Neural cell (in vitro differentiated cells): ENCODE data around the gene PRMT2. TPM values are rescaled to one million over a fixed set of nuclear protein-coding genes. Genes with fewer than 3 reads are reported as not detected.
A peak's percentile ranks its signal among the peaks of the same experiment; 100 is the strongest.

ENCODE experiments used
- H2AFZ ChIP-seq: fragments of 200-600, 300-800 bp; sonication (generic), shearing (Covaris generic); 2 replicates; pipeline ENCODE4 v1.6.0; 2014; ENCODE audit warnings: low read depth, mild to moderate bottlenecking, antibody characterized with exemption, low read length, moderate library complexity
- H3F3A ChIP-seq: fragments of 200-600 bp; shearing (Covaris generic); 2 replicates; pipeline ENCODE4 v1.6.1; 2016; ENCODE audit warnings: mild to moderate bottlenecking, moderate library complexity, mixed read lengths, antibody characterized with exemption, low read length; ENCODE audit not compliant: insufficient read depth, poor library complexity, severe bottlenecking
- H3K27ac ChIP-seq: fragments of 200-600, 300-800 bp; sonication (generic), shearing (Covaris generic); 2 replicates; pipeline ENCODE4 v1.5.1; 2014; ENCODE audit warnings: mild to moderate bottlenecking, low read length, moderate library complexity
- H3K27me3 ChIP-seq: fragments of 300-800, 200-600 bp; sonication (generic), shearing (Covaris generic); 2 replicates; pipeline ENCODE4 v1.6.0; 2014; ENCODE audit warnings: mild to moderate bottlenecking, low read depth, low read length, moderate library complexity; ENCODE audit not compliant: insufficient read depth
- H3K36me3 ChIP-seq: fragments of 300-800, 200-600 bp; sonication (generic), shearing (Covaris generic); 2 replicates; pipeline ENCODE4 v1.5.1; 2014; ENCODE audit warnings: mild to moderate bottlenecking, antibody characterized with exemption, low read length, moderate library complexity; ENCODE audit not compliant: insufficient read depth
- H3K4me2 ChIP-seq: fragments of 300-800, 200-600 bp; sonication (generic), shearing (Covaris generic); 2 replicates; pipeline ENCODE4 v1.6.0; 2014; ENCODE audit warnings: mild to moderate bottlenecking, low read length
- H3K4me3 ChIP-seq: fragments of 300-800, 200-600 bp; sonication (generic), shearing (Covaris generic); 2 replicates; pipeline ENCODE4 v1.5.1; 2014; ENCODE audit warnings: mild to moderate bottlenecking, low read length, moderate library complexity
- H3K79me2 ChIP-seq: fragments of 200-600 bp; shearing (Covaris generic); replicated peaks from 2 replicates; pipeline ENCODE4 v1.6.0; 2014; ENCODE audit warnings: mild to moderate bottlenecking, low read length, moderate library complexity; ENCODE audit not compliant: insufficient read depth
- H3K9ac ChIP-seq: fragments of 300-800, 200-600 bp; sonication (generic), shearing (Covaris generic); 2 replicates; pipeline ENCODE4 v1.6.1; 2016; ENCODE audit warnings: mild to moderate bottlenecking, low read length, mixed read lengths
- H3K9me2 ChIP-seq: fragments of 200-600 bp; shearing (Covaris generic); 2 replicates; pipeline ENCODE4 v1.6.1; 2016; ENCODE audit warnings: mild to moderate bottlenecking, low read length, mixed read lengths; ENCODE audit not compliant: insufficient read depth
- H3K9me3 ChIP-seq: fragments of 200-600, 300-800 bp; sonication (generic), shearing (Covaris generic); 2 replicates; pipeline ENCODE4 v1.6.1; 2016; ENCODE audit warnings: mild to moderate bottlenecking, mixed run types, low read length, moderate library complexity, mixed read lengths
- H4K20me1 ChIP-seq: fragments of 200-600 bp; shearing (Covaris generic); 2 replicates; pipeline ENCODE4 v1.6.1; 2016; ENCODE audit warnings: mild to moderate bottlenecking, mixed run types; ENCODE audit not compliant: insufficient read depth
- CTCF ChIP-seq: fragments of 450-650 bp; IDR thresholded peaks from 2 replicates; pipeline ENCODE4 v1.5.1; 2014; ENCODE audit warnings: antibody characterized with exemption, mild to moderate bottlenecking, moderate library complexity; ENCODE audit not compliant: poor library complexity, severe bottlenecking
- EP300 ChIP-seq: fragments of 450-650 bp; conservative IDR thresholded peaks from 2 replicates; pipeline ENCODE4 v1.6.1; 2014; ENCODE audit warnings: antibody characterized with exemption, mild to moderate bottlenecking, moderate library complexity; ENCODE audit not compliant: poor library complexity, severe bottlenecking
- EZH2 ChIP-seq: fragments of 200-600, 300-800 bp; shearing (Covaris generic), sonication (generic); IDR thresholded peaks from 2 replicates; pipeline ENCODE4 v1.6.1; 2014; ENCODE audit warnings: antibody characterized with exemption, low read length, borderline replicate concordance, mild to moderate bottlenecking; ENCODE audit not compliant: insufficient read depth, poor library complexity, severe bottlenecking
- MXI1 ChIP-seq: fragments of 450-650 bp; conservative IDR thresholded peaks from 2 replicates; pipeline ENCODE4 v1.6.1; 2014; ENCODE audit warnings: antibody characterized with exemption, mild to moderate bottlenecking; ENCODE audit not compliant: poor library complexity, severe bottlenecking
- POLR2AphosphoS5 ChIP-seq: IDR thresholded peaks from 2 replicates; pipeline ENCODE4 v1.6.1; 2012
- RAD21 ChIP-seq: fragments of 450-650 bp; conservative IDR thresholded peaks from 2 replicates; pipeline ENCODE4 v1.6.1; 2014; ENCODE audit warnings: antibody characterized with exemption, mild to moderate bottlenecking, moderate library complexity
- SMC3 ChIP-seq: fragments of 450-650 bp; conservative IDR thresholded peaks from 2 replicates; pipeline ENCODE4 v1.6.1; 2014; ENCODE audit warnings: antibody characterized with exemption, mild to moderate bottlenecking, moderate library complexity; ENCODE audit not compliant: poor library complexity
- TAF1 ChIP-seq: IDR thresholded peaks from 2 replicates; pipeline ENCODE4 v1.6.1; 2012; ENCODE audit warnings: low read depth
- polyA plus RNA-seq: library from polyadenylated mRNA; depleted of rRNA; stranded (reverse); fragments of >200 nt; gene quantifications from 2 replicates; pipeline ENCODE4 v1.2.3, GENCODE V29; 2014
- TF ChIP-seq, protein P1 (sequence below): IDR thresholded peaks from 2 replicates; pipeline ENCODE4 v1.6.1; 2012; ENCODE audit warnings: borderline replicate concordance

PRMT2 gene
- polyA plus RNA-seq, 1 donor from 2014 or later = 313 TPM

GRCh38 chr21:46666941-46667740, 31.7 kb downstream of the PRMT2 start:
- Histone ChIP-seq H3K9me2 (no peaks in the 10 kb centered on the region), H3K79me2 (no peaks in the 10 kb centered on the region), H3K9ac (peak overlapping the region; percentile 1), H2AFZ (no peak overlapping the region), H3F3A (no peaks in the 10 kb centered on the region), H3K4me2 (no peak overlapping the region), H4K20me1 (no peaks in the 10 kb centered on the region), H3K9me3 (no peaks in the 10 kb centered on the region), H3K36me3 (no peaks in the 10 kb centered on the region), H3K27me3 (peaks cover 16% of the 10 kb centered on the region), H3K4me3 (peak overlapping the region; percentile 61), H3K27ac (no peak overlapping the region)
- TF ChIP-seq EP300 (no peak), MXI1 (no peak), POLR2AphosphoS5 (no peak), RAD21 (no peak), CTCF (no peak), SMC3 (no peak), EZH2 (no peak), TAF1 (no peak)
- TF ChIP-seq, protein P1, sequence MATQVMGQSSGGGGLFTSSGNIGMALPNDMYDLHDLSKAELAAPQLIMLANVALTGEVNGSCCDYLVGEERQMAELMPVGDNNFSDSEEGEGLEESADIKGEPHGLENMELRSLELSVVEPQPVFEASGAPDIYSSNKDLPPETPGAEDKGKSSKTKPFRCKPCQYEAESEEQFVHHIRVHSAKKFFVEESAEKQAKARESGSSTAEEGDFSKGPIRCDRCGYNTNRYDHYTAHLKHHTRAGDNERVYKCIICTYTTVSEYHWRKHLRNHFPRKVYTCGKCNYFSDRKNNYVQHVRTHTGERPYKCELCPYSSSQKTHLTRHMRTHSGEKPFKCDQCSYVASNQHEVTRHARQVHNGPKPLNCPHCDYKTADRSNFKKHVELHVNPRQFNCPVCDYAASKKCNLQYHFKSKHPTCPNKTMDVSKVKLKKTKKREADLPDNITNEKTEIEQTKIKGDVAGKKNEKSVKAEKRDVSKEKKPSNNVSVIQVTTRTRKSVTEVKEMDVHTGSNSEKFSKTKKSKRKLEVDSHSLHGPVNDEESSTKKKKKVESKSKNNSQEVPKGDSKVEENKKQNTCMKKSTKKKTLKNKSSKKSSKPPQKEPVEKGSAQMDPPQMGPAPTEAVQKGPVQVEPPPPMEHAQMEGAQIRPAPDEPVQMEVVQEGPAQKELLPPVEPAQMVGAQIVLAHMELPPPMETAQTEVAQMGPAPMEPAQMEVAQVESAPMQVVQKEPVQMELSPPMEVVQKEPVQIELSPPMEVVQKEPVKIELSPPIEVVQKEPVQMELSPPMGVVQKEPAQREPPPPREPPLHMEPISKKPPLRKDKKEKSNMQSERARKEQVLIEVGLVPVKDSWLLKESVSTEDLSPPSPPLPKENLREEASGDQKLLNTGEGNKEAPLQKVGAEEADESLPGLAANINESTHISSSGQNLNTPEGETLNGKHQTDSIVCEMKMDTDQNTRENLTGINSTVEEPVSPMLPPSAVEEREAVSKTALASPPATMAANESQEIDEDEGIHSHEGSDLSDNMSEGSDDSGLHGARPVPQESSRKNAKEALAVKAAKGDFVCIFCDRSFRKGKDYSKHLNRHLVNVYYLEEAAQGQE = no peak

DNA sequence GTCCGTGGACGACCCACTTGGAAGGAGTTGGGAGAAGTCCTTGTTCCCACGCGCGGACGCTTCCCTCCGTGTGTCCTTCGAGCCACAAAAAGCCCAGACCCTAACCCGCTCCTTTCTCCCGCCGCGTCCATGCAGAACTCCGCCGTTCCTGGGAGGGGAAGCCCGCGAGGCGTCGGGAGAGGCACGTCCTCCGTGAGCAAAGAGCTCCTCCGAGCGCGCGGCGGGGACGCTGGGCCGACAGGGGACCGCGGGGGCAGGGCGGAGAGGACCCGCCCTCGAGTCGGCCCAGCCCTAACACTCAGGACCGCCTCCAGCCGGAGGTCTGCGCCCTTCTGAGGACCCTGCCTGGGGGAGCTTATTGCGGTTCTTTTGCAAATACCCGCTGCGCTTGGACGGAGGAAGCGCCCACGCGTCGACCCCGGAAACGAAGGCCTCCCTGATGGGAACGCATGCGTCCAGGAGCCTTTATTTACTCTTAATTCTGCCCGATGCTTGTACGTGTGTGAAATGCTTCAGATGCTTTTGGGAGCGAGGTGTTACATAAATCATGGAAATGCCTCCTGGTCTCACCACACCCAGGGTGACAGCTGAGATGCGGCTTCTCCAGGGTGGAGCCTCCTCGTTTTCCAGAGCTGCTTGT, 32.4 kb downstream of the PRMT2 start:
- H3K9me2 ChIP-seq = no peaks in the 10 kb centered on the region
- H3F3A ChIP-seq = no peaks in the 10 kb centered on the region
- no peak overlapping the region for H3K27ac ChIP-seq
- no peaks in the 10 kb centered on the region for H3K79me2 ChIP-seq
- no peak overlapping the region for H3K4me2 ChIP-seq
- peak overlapping the region; percentile 61 for H3K4me3 ChIP-seq
- no peak overlapping the region for H2AFZ ChIP-seq
- H3K9ac ChIP-seq = peak overlapping the region; percentile 1
- H3K27me3 ChIP-seq = peaks cover 16% of the 10 kb centered on the region
- H4K20me1 ChIP-seq = no peaks in the 10 kb centered on the region
- TF ChIP-seq TAF1 (no peak), EZH2 (no peak), MXI1 (no peak), SMC3 (no peak), CTCF (no peak), EP300 (no peak), POLR2AphosphoS5 (no peak), RAD21 (no peak)
- TF ChIP-seq, protein P1 = no peak
- H3K36me3 ChIP-seq = no peaks in the 10 kb centered on the region
- no peaks in the 10 kb centered on the region for H3K9me3 ChIP-seq
